HEK293T (cell line): ENCODE results near the gene DACH1.

Experiments used
- ARNT ChIP-seq: fragments of 450-650 bp; IDR thresholded peaks from 2 replicates; pipeline ENCODE4 v1.6.1; 2017; ENCODE audit warnings: mild to moderate bottlenecking
- ELF4 ChIP-seq: fragments of 450-650 bp; IDR thresholded peaks from 2 replicates; pipeline ENCODE4 v1.6.1; 2017; ENCODE audit warnings: antibody characterized with exemption
- FOXA1 ChIP-seq: fragments of 450-650 bp; IDR thresholded peaks from 2 replicates; pipeline ENCODE4 v1.6.1; 2016; ENCODE audit warnings: mild to moderate bottlenecking
- TARDBP ChIP-seq: fragments of 450-650 bp; IDR thresholded peaks from 2 replicates; pipeline ENCODE4 v1.6.1; 2016

DNA sequence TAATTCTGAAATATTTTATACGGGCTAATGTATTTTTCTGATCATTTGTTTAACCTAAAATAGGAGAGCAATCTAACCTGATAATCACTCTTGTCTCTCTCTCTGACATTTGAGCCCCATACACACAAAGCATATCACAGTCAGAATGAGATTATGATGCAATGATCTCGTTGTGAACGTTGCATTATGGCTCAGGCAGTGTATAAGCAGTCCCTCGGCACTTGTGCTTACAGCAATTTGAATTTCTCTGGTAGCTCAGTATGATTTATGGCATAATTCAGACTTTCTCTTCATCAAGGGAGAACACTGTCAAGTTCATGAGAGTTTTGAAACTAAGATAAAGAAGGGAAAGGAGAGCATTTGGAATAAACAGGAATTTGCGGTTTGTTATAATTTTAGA lies 256.1 kb downstream of the DACH1 start:
- TF ChIP-seq FOXA1 (no peak), ARNT (no peak), ELF4 (no peak), TARDBP (no peak)
